PC-3 (cell line): ENCODE data around the gene CCDC192.

Experiments used
- CTCF ChIP-seq: fragments of 300-600 bp; sonication (generic); conservative IDR thresholded peaks from 2 replicates; pipeline ENCODE4 v1.5.1; 2017; ENCODE audit warnings: antibody characterized with exemption, low read depth, mild to moderate bottlenecking, low read length
- EZH2 ChIP-seq: fragments of 300-600 bp; sonication (generic); IDR thresholded peaks from one replicate; pipeline ENCODE4 v1.6.1; 2017; ENCODE audit warnings: antibody characterized with exemption, mild to moderate bottlenecking, low read length; ENCODE audit not compliant: unreplicated experiment

GRCh38 chr5:127925916-127926315 lies 222.7 kb downstream of the CCDC192 start:
- TF ChIP-seq CTCF (no peak), EZH2 (no peak)
